ENCODE results near the gene SV2B. TPM values are rescaled to one million over a fixed set of nuclear protein-coding genes. Genes with fewer than 3 reads are reported as not detected.
A peak's percentile ranks its signal among the peaks of the same experiment; 100 is the strongest.

Gene SV2B
- total RNA-seq, 1 donor from 2014 or later = 1.2 TPM

DNA sequence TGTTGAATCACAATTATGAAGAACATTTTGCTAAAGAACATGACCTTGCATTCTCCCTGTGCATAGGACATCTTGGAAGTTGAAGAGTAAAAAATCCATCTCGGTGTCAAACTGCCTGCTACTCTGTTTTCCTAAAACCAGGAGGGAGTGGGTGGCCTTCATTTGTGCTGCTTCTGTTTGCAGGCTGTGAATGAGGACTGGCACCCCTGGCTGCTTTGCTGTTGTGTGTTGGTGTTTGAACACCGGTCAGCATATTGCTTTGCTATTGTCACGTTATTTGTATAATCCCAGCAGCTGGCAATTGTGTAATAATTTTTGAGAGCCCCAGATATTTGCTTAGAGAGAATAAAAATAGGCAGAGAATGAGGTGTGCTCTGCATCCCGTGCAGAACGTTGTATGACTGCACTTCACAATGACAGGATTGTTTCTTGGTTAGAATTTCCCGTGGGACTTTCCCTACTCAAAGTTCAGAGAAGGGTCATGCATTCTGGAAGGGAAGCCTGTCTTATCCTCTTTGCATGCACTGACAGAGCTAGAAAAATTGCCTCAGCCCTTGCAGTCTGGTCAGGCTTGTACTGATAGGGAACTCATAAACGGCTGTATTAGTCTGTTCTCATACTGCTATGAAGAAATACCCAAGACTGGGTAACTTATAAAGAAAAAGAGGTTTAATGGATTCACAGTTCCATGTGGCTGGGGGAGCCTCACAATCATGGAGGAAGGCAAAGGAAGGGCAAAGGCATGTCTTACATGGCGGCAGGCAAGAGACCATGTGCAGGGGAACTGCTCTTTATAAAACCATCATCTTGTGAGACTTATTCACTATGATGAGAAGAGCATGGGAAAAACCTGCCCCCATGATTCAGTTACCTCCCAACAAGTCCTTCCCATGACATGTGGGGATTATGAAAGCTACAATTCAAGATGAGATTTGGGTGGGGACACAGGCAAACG, 16.3 kb downstream of the SV2B start:
- peaks cover 9% of the 10 kb centered on the region for H3K4me1 ChIP-seq
- intact Hi-C loops (cut with DNase I) = no loop called here
- TF ChIP-seq, protein P1, sequence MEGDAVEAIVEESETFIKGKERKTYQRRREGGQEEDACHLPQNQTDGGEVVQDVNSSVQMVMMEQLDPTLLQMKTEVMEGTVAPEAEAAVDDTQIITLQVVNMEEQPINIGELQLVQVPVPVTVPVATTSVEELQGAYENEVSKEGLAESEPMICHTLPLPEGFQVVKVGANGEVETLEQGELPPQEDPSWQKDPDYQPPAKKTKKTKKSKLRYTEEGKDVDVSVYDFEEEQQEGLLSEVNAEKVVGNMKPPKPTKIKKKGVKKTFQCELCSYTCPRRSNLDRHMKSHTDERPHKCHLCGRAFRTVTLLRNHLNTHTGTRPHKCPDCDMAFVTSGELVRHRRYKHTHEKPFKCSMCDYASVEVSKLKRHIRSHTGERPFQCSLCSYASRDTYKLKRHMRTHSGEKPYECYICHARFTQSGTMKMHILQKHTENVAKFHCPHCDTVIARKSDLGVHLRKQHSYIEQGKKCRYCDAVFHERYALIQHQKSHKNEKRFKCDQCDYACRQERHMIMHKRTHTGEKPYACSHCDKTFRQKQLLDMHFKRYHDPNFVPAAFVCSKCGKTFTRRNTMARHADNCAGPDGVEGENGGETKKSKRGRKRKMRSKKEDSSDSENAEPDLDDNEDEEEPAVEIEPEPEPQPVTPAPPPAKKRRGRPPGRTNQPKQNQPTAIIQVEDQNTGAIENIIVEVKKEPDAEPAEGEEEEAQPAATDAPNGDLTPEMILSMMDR (IDR thresholded peaks at IDR 0.05) = no peak
- ATAC-seq (peak; percentile 51 to 59), DNase-seq (no peak)
- no peaks in the 10 kb centered on the region for H3K9me3 ChIP-seq
- no peaks in the 10 kb centered on the region for H3K36me3 ChIP-seq
- H3K27ac ChIP-seq = no peak overlapping the region
- H3K27me3 ChIP-seq (ENCODE audit: low read depth) = peaks cover 4% of the 10 kb centered on the region
- H3K4me3 ChIP-seq = no peak overlapping the region

DNA sequence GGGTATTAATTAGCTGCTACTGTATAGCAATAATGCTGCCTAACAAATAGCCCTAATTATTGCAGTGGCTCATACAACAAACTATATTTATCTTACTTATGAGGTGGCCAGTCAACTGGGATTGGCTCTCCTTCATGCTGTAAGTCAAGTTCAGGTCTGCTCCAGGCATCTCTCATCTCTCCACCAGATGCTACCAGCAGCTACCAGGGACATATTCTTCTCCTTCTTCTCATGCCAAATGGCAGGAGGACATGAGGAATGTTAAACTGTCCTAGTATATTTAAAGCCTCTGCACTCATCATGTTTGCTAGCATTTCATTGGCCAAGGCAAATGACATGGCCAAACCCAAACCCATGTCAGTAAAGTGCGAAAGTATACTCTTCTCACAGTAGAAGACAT, 17.3 kb downstream of the SV2B start:
- TF ChIP-seq, protein P1 (IDR thresholded peaks at IDR 0.05) = no peak
- peaks cover 4% of the 10 kb centered on the region for H3K27me3 ChIP-seq (ENCODE audit: low read depth)
- no peaks in the 10 kb centered on the region for H3K36me3 ChIP-seq
- H3K27ac ChIP-seq = no peak overlapping the region
- H3K9me3 ChIP-seq = no peaks in the 10 kb centered on the region
- ATAC-seq (no peak), DNase-seq (no peak)
- H3K4me1 ChIP-seq = peaks cover 9% of the 10 kb centered on the region
- no peak overlapping the region for H3K4me3 ChIP-seq
- intact Hi-C loops (cut with DNase I) = no loop called here

DNA sequence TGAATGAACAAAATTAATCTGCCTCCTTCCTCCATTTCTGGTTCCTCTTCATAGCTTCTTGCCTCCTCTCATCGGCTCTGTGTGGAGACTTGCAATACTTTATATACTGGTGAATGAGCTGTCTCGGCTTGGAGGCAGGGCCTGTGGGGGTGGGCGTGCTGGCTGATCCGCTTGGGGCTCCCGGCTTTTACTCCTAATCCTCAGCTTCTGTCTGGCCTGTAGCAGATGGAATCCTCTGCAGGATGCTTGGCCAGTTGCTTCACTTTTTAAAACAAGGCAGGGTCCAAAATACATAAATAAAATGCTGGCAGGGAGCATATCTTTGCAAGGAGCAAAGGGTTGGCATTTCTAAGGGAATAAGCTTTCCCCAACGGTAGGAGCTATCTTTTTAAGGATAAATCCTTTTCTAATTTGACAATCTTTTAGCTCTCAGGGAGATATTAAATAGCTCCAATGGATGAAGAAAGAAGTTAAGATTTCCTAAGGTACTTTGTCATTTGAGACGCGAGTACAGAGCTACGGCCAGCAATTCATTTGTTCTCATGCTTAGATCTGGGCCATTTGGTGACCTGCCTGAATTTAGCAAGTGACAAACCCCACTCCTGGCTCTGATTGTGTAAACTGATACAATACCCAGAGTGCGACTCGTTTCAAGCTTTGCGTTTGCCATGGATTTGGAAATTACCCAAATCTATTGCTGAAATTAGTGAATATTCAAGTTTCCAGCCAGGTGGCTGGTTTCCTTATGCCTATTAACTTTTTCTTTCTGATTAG, 18.9 kb downstream of the SV2B start:
- TF ChIP-seq, protein P1 (IDR thresholded peaks at IDR 0.05) = no peak
- no peak overlapping the region for H3K27ac ChIP-seq
- no peaks in the 10 kb centered on the region for H3K36me3 ChIP-seq
- H3K27me3 ChIP-seq (ENCODE audit: low read depth) = peaks cover 6% of the 10 kb centered on the region
- ATAC-seq (no peak), DNase-seq (no peak)
- peaks cover 9% of the 10 kb centered on the region for H3K4me1 ChIP-seq
- no peaks in the 10 kb centered on the region for H3K9me3 ChIP-seq
- H3K4me3 ChIP-seq = no peak overlapping the region
- intact Hi-C loops (cut with DNase I) = no loop called here

DNA sequence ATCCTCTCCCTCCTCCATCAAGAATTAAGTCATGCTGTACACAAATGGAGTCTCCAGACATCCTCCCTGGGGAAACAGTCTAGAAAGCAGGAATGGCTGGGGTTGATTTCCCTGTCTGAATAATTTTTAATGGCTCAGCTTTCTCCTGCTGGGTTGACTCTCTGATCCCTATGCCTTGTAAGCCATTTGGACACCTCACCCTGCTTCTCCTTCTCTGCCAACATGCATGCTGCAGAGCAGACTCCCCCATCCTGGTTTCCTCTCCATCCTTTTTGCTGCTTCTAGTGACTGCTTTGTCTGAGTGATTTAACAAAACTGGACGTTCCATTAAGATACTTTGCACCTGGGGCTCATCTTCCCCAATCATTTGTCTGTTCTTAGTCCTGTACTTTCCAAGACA, 22.2 kb downstream of the SV2B start:
- H3K4me3 ChIP-seq = no peak overlapping the region
- no peaks in the 10 kb centered on the region for H3K9me3 ChIP-seq
- ATAC-seq (no peak), DNase-seq (no peak)
- TF ChIP-seq, protein P1 (IDR thresholded peaks at IDR 0.05) = no peak
- no peaks in the 10 kb centered on the region for H3K36me3 ChIP-seq
- intact Hi-C loops (cut with DNase I) = no loop called here
- no peak overlapping the region for H3K27ac ChIP-seq
- no peaks in the 10 kb centered on the region for H3K4me1 ChIP-seq
- peaks cover 12% of the 10 kb centered on the region for H3K27me3 ChIP-seq (ENCODE audit: low read depth)

DNA sequence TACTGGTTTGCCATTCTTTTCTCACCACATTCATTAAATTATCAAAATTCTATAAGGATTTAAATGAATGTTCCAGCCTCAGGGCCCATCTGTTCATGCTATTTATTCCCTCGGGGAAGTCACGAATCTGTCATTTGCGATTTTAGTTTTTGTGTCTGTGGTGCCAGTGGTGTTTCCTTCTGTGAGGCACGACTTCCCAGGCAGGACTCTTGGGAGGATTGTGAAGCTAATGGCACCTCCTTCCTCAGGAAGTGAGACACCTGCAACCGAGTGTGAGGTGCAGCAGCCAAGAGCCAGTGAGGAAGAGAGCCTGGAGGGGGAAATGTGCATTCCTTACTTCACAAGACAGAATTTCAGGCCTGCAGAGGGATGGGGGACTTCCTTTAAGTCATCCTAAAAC, 24.1 kb downstream of the SV2B start:
- Histone ChIP-seq H3K9me3 (no peaks in the 10 kb centered on the region), H3K27me3 (ENCODE audit: low read depth) (peaks cover 16% of the 10 kb centered on the region), H3K4me1 (no peaks in the 10 kb centered on the region), H3K36me3 (no peaks in the 10 kb centered on the region), H3K27ac (no peak overlapping the region), H3K4me3 (no peak overlapping the region)
- TF ChIP-seq, protein P1 (IDR thresholded peaks at IDR 0.05) = no peak
- ATAC-seq (no peak), DNase-seq (no peak)
- intact Hi-C loops (cut with DNase I) = no loop called here

Data from lower lobe of right lung (tissue), 2 donors.